Hematopoietic multipotent progenitor cell (in vitro differentiated cells): Measurements from ENCODE around the gene CARHSP1. TPM values are rescaled to one million over a fixed set of nuclear protein-coding genes. Genes with fewer than 3 reads are reported as not detected.

ENCODE experiments used
- total RNA-seq: library from RNA; depleted of rRNA; stranded (reverse); fragments of >200 nt; gene quantifications from one replicate; pipeline ENCODE4 v1.2.3, GENCODE V29; 2012

Gene CARHSP1
- total RNA-seq, 1 donor, result 63.6 TPM

Other genes with a start within 250 kb of the CARHSP1 start
- 35.8 TPM for gene METTL22, start 247.3 kb downstream of the CARHSP1 start, total RNA-seq
- 7.5 TPM for gene ABAT, start 194.4 kb downstream of the CARHSP1 start, total RNA-seq
- 6.5 TPM for gene TMEM186, start 71.4 kb downstream of the CARHSP1 start, total RNA-seq
- 8.9 TPM for gene PMM2, start 71.2 kb downstream of the CARHSP1 start, total RNA-seq
- not detected for gene LITAFD, start 13.3 kb upstream of the CARHSP1 start, total RNA-seq
- gene USP7, start 94.9 kb upstream of the CARHSP1 start, total RNA-seq, result 44.4 TPM
- gene HAPSTR1, start 222.6 kb upstream of the CARHSP1 start, total RNA-seq, result 49.3 TPM